DND-41 (cell line): ENCODE measurements around the gene CAVIN3.

Experiments
- ATAC-seq: fragments of 200-7000 bp; cut with Tn5 transposase; 3 replicates; pipeline ENCODE4 v1.9.1; 2021; ENCODE audit warnings: low read depth; ENCODE audit not compliant: insufficient read depth
- DNase-seq: peaks from one replicate; pipeline ENCODE4 v3.0.0-alpha.2; 2020
- H2AFZ ChIP-seq: 2 replicates; pipeline ENCODE4 v1.6.0; 2012; ENCODE audit warnings: low read depth, low read length
- H3K27ac ChIP-seq: 2 replicates; pipeline ENCODE4 v1.5.1; 2012; ENCODE audit warnings: low read length, inconsistent platforms
- H3K27me3 ChIP-seq: fragments of 200-600 bp; sonication (generic); 2 replicates; pipeline ENCODE4 v1.6.0; 2012; ENCODE audit warnings: low read length, mild to moderate bottlenecking, inconsistent platforms; ENCODE audit not compliant: insufficient read depth, poor library complexity
- H3K36me3 ChIP-seq: 2 replicates; pipeline ENCODE4 v1.5.1; 2012; ENCODE audit warnings: low read length, inconsistent platforms; ENCODE audit not compliant: insufficient read depth
- H3K4me1 ChIP-seq: 2 replicates; pipeline ENCODE4 v1.5.1; 2012; ENCODE audit warnings: mild to moderate bottlenecking, low read length; ENCODE audit not compliant: insufficient read depth
- H3K4me2 ChIP-seq: 2 replicates; pipeline ENCODE4 v1.6.0; 2012; ENCODE audit warnings: mild to moderate bottlenecking, moderate library complexity, low read length, inconsistent platforms; ENCODE audit not compliant: insufficient read depth
- H3K4me3 ChIP-seq, 2 experiments: fragments of 200-600 bp in 1 of 2; shearing (Covaris generic) in 1 of 2; 2 replicates each; pipeline ENCODE4 v1.5.1; 2012 to 2016; ENCODE audit warnings: inconsistent platforms in 2 of 2, low read length in 2 of 2, mild to moderate bottlenecking in 2 of 2, low read depth in 1 of 2, moderate library complexity in 1 of 2
- H3K79me2 ChIP-seq: 2 replicates; pipeline ENCODE4 v1.6.0; 2012; ENCODE audit warnings: low read length, inconsistent platforms; ENCODE audit not compliant: insufficient read depth
- H3K9ac ChIP-seq: 2 replicates; pipeline ENCODE4 v1.6.0; 2012; ENCODE audit warnings: low read depth, mild to moderate bottlenecking, inconsistent platforms, low read length, moderate library complexity
- H3K9me3 ChIP-seq: 2 replicates; pipeline ENCODE4 v1.5.1; 2012; ENCODE audit warnings: low read length, moderate library complexity, mild to moderate bottlenecking, inconsistent platforms; ENCODE audit not compliant: insufficient read depth, severe bottlenecking
- H4K20me1 ChIP-seq: 2 replicates; pipeline ENCODE4 v1.6.0; 2012; ENCODE audit warnings: low read length; ENCODE audit not compliant: insufficient read depth
- EZH2 ChIP-seq: IDR thresholded peaks from 3 replicates; pipeline ENCODE4 v1.6.1; 2012; ENCODE audit warnings: borderline replicate concordance, low read depth, mild to moderate bottlenecking, moderate library complexity, low read length, inconsistent platforms; ENCODE audit not compliant: severe bottlenecking
- TF ChIP-seq, protein P1 (sequence below): IDR thresholded peaks from 2 replicates; pipeline ENCODE4 v1.5.1; 2012; ENCODE audit warnings: borderline replicate concordance, low read length, moderate library complexity, mild to moderate bottlenecking; ENCODE audit not compliant: poor library complexity, severe bottlenecking; ENCODE audit errors: extremely low read depth

Gene CAVIN3

GRCh38 chr11:6271598-6271997, 48.7 kb downstream of the CAVIN3 start:
- Histone ChIP-seq H3K9ac (no peak overlapping the region), H3K36me3 (no peaks in the 10 kb centered on the region), H3K9me3 (no peaks in the 10 kb centered on the region), H3K4me1 (no peaks in the 10 kb centered on the region), H3K4me2 (no peak overlapping the region), H3K79me2 (no peaks in the 10 kb centered on the region), H3K27ac (no peak overlapping the region), H3K4me3 (no peak overlapping the region), H3K27me3 (peaks cover 13% of the 10 kb centered on the region), H4K20me1 (no peaks in the 10 kb centered on the region), H2AFZ (no peak overlapping the region)
- DNase-seq (no peak), ATAC-seq (no peak)
- TF ChIP-seq, protein P1, sequence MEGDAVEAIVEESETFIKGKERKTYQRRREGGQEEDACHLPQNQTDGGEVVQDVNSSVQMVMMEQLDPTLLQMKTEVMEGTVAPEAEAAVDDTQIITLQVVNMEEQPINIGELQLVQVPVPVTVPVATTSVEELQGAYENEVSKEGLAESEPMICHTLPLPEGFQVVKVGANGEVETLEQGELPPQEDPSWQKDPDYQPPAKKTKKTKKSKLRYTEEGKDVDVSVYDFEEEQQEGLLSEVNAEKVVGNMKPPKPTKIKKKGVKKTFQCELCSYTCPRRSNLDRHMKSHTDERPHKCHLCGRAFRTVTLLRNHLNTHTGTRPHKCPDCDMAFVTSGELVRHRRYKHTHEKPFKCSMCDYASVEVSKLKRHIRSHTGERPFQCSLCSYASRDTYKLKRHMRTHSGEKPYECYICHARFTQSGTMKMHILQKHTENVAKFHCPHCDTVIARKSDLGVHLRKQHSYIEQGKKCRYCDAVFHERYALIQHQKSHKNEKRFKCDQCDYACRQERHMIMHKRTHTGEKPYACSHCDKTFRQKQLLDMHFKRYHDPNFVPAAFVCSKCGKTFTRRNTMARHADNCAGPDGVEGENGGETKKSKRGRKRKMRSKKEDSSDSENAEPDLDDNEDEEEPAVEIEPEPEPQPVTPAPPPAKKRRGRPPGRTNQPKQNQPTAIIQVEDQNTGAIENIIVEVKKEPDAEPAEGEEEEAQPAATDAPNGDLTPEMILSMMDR = no peak
- no peak for TF ChIP-seq EZH2

DNA sequence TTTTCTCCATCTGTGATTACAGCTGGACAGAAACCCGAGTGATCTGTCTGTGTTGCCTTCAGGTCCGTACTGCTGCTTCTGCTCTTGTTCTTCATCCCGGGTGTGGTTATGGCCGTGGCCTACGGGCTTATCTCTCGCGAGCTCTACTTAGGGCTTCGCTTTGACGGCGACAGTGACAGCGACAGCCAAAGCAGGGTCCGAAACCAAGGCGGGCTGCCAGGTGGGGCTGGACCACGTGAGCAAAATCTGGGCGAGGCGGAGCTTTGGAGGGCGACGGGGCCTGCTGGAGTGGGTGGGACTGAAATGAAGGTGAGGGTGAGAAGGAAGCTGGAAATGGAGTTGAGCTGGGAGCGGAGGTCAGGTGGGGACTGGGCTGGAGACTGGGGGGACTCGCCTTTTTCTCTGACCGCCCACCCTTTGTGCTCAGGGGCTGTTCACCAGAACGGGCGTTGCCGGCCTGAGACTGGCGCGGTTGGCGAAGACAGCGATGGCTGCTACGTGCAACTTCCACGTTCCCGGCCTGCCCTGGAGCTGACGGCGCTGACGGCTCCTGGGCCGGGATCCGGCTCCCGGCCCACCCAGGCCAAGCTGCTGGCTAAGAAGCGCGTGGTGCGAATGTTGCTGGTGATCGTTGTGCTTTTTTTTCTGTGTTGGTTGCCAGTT, 49.6 kb downstream of the CAVIN3 start:
- Histone ChIP-seq H3K9me3 (no peaks in the 10 kb centered on the region), H3K27me3 (peaks cover 13% of the 10 kb centered on the region), H3K4me2 (no peak overlapping the region), H4K20me1 (no peaks in the 10 kb centered on the region), H3K79me2 (no peaks in the 10 kb centered on the region), H3K9ac (no peak overlapping the region), H2AFZ (no peak overlapping the region), H3K27ac (no peak overlapping the region), H3K36me3 (no peaks in the 10 kb centered on the region), H3K4me3 (no peak overlapping the region), H3K4me1 (no peaks in the 10 kb centered on the region)
- DNase-seq (no peak), ATAC-seq (no peak)
- TF ChIP-seq, protein P1 = no peak
- TF ChIP-seq EZH2 = no peak

- H3K4me3 ChIP-seq = no peak overlapping the region
- no peaks in the 10 kb centered on the region for H3K79me2 ChIP-seq
- DNase-seq = no peak
- no peak overlapping the region for H2AFZ ChIP-seq
- no peaks in the 10 kb centered on the region for H3K36me3 ChIP-seq
- ATAC-seq = no peak
- TF ChIP-seq, protein P1 = no peak
- TF ChIP-seq EZH2 = no peak
- no peaks in the 10 kb centered on the region for H3K4me1 ChIP-seq
- no peak overlapping the region for H3K4me2 ChIP-seq
- peaks cover 13% of the 10 kb centered on the region for H3K27me3 ChIP-seq
- no peaks in the 10 kb centered on the region for H3K9me3 ChIP-seq
- H4K20me1 ChIP-seq = no peaks in the 10 kb centered on the region
- H3K9ac ChIP-seq = no peak overlapping the region
- no peak overlapping the region for H3K27ac ChIP-seq
Measured at GRCh38 chr11:6269994-6270393, 50.3 kb downstream of the CAVIN3 start.
